Glutamatergic neuron (in vitro differentiated cells): ENCODE data around the gene SLC9A8. TPM values are rescaled to one million over a fixed set of nuclear protein-coding genes. Genes with fewer than 3 reads are reported as not detected.
A peak's percentile ranks its signal among the peaks of the same experiment; 100 is the strongest.

Experiments used
- DNase-seq: peaks from one replicate; pipeline ENCODE4 v3.0.0; 2022
- H3K27ac Mint-ChIP-seq: one replicate; pipeline ENCODE4 v1.8.0; 2020; ENCODE audit warnings: mild to moderate bottlenecking, mixed read lengths, inconsistent platforms; ENCODE audit not compliant: unreplicated experiment
- H3K27me3 Mint-ChIP-seq: one replicate; pipeline ENCODE4 v1.8.0; 2020; ENCODE audit warnings: mild to moderate bottlenecking, moderate library complexity, mixed read lengths, inconsistent platforms; ENCODE audit not compliant: unreplicated experiment
- H3K36me3 Mint-ChIP-seq: one replicate; pipeline ENCODE4 v1.8.0; 2020; ENCODE audit warnings: mild to moderate bottlenecking, mixed read lengths, inconsistent platforms; ENCODE audit not compliant: unreplicated experiment
- H3K4me1 Mint-ChIP-seq: one replicate; pipeline ENCODE4 v1.8.0; 2020; ENCODE audit warnings: mild to moderate bottlenecking, low read depth, mixed read lengths, inconsistent platforms; ENCODE audit not compliant: unreplicated experiment
- H3K4me3 Mint-ChIP-seq: one replicate; pipeline ENCODE4 v1.8.0; 2020; ENCODE audit warnings: mild to moderate bottlenecking, mixed read lengths, inconsistent platforms; ENCODE audit not compliant: unreplicated experiment
- H3K9me3 Mint-ChIP-seq: one replicate; pipeline ENCODE4 v1.8.0; 2020; ENCODE audit warnings: mild to moderate bottlenecking, moderate library complexity, mixed read lengths, inconsistent platforms; ENCODE audit not compliant: unreplicated experiment
- total RNA-seq: library from RNA; stranded (reverse); fragmentation: NEBNext Ultra II Directional; extraction: Animal tissue kit (Norgen Biotek cat#: 25700); gene quantifications from one replicate; pipeline ENCODE4 v1.2.1, GENCODE V29; 2021; ENCODE audit not compliant: unreplicated experiment
- TF ChIP-seq, protein P1 (sequence below): fragments of 200-600 bp; sonication (generic); IDR thresholded peaks from one replicate; pipeline ENCODE4 v1.5.0; 2021; ENCODE audit not compliant: partially characterized antibody, unreplicated experiment

The SLC9A8 gene
- total RNA-seq, 1 donor from 2014 or later: 10.6 TPM

- H3K4me3 Mint-ChIP-seq: no peak overlapping the region
- TF ChIP-seq, protein P1, sequence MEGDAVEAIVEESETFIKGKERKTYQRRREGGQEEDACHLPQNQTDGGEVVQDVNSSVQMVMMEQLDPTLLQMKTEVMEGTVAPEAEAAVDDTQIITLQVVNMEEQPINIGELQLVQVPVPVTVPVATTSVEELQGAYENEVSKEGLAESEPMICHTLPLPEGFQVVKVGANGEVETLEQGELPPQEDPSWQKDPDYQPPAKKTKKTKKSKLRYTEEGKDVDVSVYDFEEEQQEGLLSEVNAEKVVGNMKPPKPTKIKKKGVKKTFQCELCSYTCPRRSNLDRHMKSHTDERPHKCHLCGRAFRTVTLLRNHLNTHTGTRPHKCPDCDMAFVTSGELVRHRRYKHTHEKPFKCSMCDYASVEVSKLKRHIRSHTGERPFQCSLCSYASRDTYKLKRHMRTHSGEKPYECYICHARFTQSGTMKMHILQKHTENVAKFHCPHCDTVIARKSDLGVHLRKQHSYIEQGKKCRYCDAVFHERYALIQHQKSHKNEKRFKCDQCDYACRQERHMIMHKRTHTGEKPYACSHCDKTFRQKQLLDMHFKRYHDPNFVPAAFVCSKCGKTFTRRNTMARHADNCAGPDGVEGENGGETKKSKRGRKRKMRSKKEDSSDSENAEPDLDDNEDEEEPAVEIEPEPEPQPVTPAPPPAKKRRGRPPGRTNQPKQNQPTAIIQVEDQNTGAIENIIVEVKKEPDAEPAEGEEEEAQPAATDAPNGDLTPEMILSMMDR: no peak
- no peaks in the 10 kb centered on the region for H3K36me3 Mint-ChIP-seq
- peaks cover 3% of the 10 kb centered on the region for H3K27me3 Mint-ChIP-seq
- peak overlapping the region; percentile 68 for H3K27ac Mint-ChIP-seq
- peaks cover 4% of the 10 kb centered on the region for H3K9me3 Mint-ChIP-seq
- DNase-seq: no peak
- peaks cover 14% of the 10 kb centered on the region for H3K4me1 Mint-ChIP-seq
Observed at GRCh38 chr20:49887251-49888211, 74.9 kb downstream of the SLC9A8 start.

DNA sequence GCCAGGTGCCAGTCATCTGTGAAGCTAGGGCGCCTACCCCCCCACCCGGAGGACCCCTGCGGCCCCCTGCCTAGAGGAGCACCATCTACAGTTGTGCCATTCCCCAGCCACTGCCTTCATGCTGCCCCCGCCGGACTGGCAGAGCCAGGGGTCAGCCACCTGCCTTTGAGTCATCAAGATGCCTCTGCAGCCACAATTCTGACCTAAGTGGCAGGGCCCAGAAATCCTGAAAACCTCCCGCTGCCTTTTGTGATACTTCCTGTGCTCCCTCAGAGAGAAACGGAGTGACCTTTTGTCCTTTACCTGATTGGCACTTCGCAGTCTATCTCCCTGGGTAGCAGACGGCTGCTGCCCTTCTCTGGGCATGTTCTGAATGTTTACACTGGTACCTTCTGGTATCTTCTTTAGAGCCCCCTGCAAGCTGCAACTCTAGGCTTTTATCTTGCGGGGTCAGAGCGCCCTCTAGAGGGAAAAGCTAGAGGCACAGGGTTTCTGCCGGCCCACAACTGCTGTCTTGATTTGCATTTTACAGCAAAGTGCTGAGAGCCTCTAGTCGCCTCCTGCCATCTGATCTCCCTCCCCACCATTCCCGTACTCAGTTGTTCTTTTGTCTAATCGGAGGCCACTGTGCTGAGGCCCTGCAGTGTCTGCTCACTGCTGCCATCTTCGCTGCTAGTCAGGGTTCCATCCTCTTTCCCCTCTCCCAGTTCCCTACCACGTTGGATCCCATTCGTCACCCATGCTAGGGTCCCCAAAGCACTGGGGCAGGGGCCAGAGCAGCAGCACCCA, 75.8 kb downstream of the SLC9A8 start:
- H3K4me3 Mint-ChIP-seq: no peak overlapping the region
- peaks cover 4% of the 10 kb centered on the region for H3K9me3 Mint-ChIP-seq
- peaks cover 3% of the 10 kb centered on the region for H3K27me3 Mint-ChIP-seq
- H3K4me1 Mint-ChIP-seq: peaks cover 16% of the 10 kb centered on the region
- TF ChIP-seq, protein P1: peak; percentile 89
- H3K36me3 Mint-ChIP-seq: no peaks in the 10 kb centered on the region
- H3K27ac Mint-ChIP-seq: peak overlapping the region; percentile 56
- peak; percentile 88 for DNase-seq

DNA sequence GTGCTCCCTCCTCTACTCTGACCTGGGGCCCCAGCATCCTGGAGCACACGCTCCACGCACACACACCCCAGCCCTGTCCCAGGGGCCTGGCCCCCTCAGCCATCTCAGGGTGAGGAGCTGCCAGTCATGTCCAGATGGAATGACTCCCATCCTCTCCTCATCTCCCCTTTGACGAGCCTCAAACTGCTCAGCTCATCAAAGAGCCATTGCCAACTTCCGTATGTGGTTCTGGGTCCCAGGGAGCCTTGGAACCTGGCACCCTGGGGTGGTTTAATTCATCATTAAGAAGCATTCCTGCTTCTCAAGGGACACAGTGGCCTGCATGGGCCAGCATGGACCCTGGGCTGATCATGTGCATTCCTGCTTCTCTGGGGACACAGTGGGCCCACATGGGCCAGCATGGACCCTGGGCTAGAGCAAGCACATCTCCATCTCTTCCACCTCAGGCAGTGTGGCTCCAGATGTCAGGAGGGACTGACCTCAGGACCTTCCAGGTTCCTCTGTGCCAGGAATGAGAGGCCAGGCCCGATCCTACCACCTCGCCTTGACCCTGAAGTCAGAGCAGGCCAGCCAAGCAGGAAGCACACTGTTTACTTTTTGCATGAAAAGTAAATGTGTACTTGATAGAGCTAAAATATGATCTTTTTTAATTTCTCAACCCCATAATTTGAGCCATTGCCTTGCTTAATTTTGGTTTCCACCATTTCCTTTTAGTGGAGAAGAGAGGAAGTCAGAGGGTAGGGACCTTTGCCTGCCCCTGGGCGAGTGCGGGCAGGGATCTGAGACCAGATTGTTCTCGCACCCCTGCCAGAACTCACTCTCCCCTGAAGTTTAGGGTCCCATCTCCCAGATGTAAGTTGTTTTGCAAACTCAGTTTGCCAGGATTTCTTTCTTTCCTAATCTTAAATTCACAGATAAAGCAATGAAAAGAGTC, 76.6 kb downstream of the SLC9A8 start:
- Mint-ChIP-seq H3K36me3 (no peaks in the 10 kb centered on the region), H3K27ac (no peak overlapping the region), H3K4me1 (peaks cover 20% of the 10 kb centered on the region), H3K9me3 (peaks cover 4% of the 10 kb centered on the region), H3K27me3 (peaks cover 3% of the 10 kb centered on the region), H3K4me3 (no peak overlapping the region)
- TF ChIP-seq, protein P1: no peak
- no peak for DNase-seq

GRCh38 chr20:49889935-49890333, 77.3 kb downstream of the SLC9A8 start:
- Mint-ChIP-seq H3K27ac (no peak overlapping the region), H3K4me1 (peaks cover 20% of the 10 kb centered on the region), H3K27me3 (peaks cover 3% of the 10 kb centered on the region), H3K4me3 (no peak overlapping the region), H3K9me3 (peaks cover 4% of the 10 kb centered on the region), H3K36me3 (no peaks in the 10 kb centered on the region)
- no peak for DNase-seq
- TF ChIP-seq, protein P1: no peak
